RPMI8226 (cell line): ENCODE results near the gene GARNL3.
A peak's percentile ranks its signal among the peaks of the same experiment; 100 is the strongest.

ENCODE experiments used
- DNase-seq: peaks from one replicate; pipeline ENCODE4 v3.0.0-alpha.2; 2015

GARNL3 gene, protein sequence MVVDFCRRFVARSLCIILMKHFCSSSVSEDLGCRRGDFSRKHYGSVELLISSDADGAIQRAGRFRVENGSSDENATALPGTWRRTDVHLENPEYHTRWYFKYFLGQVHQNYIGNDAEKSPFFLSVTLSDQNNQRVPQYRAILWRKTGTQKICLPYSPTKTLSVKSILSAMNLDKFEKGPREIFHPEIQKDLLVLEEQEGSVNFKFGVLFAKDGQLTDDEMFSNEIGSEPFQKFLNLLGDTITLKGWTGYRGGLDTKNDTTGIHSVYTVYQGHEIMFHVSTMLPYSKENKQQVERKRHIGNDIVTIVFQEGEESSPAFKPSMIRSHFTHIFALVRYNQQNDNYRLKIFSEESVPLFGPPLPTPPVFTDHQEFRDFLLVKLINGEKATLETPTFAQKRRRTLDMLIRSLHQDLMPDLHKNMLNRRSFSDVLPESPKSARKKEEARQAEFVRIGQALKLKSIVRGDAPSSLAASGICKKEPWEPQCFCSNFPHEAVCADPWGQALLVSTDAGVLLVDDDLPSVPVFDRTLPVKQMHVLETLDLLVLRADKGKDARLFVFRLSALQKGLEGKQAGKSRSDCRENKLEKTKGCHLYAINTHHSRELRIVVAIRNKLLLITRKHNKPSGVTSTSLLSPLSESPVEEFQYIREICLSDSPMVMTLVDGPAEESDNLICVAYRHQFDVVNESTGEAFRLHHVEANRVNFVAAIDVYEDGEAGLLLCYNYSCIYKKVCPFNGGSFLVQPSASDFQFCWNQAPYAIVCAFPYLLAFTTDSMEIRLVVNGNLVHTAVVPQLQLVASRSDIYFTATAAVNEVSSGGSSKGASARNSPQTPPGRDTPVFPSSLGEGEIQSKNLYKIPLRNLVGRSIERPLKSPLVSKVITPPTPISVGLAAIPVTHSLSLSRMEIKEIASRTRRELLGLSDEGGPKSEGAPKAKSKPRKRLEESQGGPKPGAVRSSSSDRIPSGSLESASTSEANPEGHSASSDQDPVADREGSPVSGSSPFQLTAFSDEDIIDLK

GRCh38 chr9:127264462-127265219 lies at the start of gene GARNL3:
GARNL3 (plus strand) TSS chr9:127264774; CDS start chr9:127264878, 104 bp downstream.
- DNase-seq, result no peak

GRCh38 chr9:127215268-127216209 lies 49.0 kb upstream of the GARNL3 start:
- DNase-seq, result no peak

GRCh38 chr9:127216210-127216887 lies 48.2 kb upstream of the GARNL3 start:
- DNase-seq, result no peak

DNA sequence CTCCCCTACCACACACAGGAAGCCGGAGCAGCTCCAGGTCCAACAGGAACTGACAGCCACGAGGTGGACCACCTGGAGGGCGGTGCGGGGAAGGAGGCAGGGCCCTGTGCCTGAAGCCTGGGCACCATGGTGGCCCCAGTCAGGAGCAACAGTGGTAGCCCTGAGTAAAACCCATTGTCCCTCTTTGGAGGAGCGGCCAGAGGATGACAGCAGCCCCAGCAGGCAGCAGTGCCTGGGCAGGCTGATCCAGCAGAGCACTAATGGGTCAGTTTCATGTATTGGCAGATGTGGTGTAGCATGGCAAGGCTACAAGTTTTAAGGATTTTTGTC lies 47.7 kb upstream of the GARNL3 start:
- DNase-seq, result no peak

GRCh38 chr9:127218818-127219217 lies 45.8 kb upstream of the GARNL3 start:
- DNase-seq, result no peak

- no peak for DNase-seq
These were observed 45.1 kb upstream of the GARNL3 start for GRCh38 chr9:127219520-127219919.

- DNase-seq, result peak; percentile 62
These were observed 42.9 kb upstream of the GARNL3 start for GRCh38 chr9:127221695-127222094.

- no peak for DNase-seq
These were observed 42.0 kb upstream of the GARNL3 start for GRCh38 chr9:127222388-127223095.

- DNase-seq, result no peak
These were observed 41.3 kb upstream of the GARNL3 start for GRCh38 chr9:127223266-127223665.

- DNase-seq, result no peak
These were observed 40.8 kb upstream of the GARNL3 start for GRCh38 chr9:127223810-127224177.

DNA sequence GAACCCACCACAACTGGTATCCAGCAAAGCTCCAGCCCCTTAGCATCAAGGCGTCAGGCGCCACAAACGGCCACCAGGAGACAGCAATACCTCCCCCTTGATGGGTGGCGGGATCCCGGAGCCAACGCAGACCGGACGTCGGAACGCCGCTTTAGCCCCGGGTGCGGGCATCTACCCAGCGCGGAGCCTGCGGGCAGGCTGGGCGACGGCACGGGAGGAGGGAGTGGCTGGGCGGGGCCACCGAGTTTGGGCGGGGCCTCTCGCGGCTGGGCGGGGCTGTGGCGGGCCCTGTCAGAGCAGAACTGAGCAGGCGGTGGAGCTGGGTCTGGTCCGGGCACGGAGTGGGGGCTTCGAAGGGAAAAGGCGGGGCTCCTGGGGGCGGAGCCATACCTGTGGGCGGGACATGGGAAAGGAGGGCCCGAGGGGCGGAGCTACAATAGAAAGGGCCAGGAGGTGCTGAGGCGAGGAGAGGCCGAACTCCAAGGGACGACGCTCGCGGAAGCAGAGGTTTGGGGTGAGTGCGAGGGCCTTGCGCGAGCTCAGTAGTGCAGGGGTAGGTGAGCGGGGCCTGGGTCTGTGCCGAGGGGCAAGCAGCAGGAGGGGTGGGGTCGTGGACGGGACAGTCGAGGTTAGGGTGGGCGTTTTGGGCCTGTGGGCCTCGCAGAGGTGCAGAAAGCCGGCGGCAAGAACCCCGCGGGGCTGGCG lies 40.2 kb upstream of the GARNL3 start:
- peak; percentile 97 for DNase-seq

DNA sequence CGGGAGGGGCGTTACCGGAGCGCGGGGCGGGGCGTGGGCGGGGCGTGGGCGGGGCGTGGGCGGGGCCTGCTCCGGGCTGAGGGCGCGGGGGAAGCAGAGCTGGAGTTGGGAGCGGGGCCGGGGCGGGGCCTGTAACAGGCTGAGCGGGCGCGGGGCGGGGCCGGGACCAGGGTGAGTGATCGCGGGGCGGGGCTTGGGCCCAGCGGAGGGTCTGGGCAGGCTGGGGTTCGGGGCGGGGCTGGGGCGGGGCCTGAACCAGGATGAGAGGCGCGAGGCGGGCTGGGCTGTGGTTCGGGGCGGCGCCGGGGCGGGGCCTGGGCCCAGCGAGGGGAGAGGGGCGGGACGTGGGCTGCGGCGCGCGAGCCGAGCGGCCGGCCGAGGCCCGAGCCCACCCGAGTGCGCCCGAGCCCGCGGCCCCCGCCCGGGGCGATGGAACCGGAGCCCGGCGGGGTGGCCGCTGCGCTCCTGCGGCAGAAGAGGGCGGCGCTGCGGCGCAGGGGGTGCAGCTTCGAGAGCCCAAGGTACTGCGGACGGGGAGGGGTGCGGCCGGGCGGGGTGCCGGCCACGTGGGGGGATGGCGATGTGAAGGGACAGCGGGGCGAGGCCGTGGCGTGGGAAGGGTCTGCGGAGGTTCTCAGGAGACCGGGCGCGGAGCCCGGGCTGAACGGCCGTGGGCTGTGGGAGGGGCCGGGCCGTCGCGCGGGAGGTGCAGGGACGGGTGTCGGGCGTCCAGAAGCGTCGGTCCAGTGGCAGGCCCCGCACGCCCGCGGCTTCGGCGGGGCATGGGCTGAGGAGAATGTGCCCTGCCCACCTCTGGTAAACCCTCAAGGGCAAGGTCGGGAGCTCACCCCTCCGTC lies 39.5 kb upstream of the GARNL3 start:
- DNase-seq, result peak; percentile 97

GRCh38 chr9:127225801-127226625 lies 38.6 kb upstream of the GARNL3 start:
- DNase-seq, result peak; percentile 23

GRCh38 chr9:127229691-127230417 lies 34.7 kb upstream of the GARNL3 start:
- no peak for DNase-seq

DNA sequence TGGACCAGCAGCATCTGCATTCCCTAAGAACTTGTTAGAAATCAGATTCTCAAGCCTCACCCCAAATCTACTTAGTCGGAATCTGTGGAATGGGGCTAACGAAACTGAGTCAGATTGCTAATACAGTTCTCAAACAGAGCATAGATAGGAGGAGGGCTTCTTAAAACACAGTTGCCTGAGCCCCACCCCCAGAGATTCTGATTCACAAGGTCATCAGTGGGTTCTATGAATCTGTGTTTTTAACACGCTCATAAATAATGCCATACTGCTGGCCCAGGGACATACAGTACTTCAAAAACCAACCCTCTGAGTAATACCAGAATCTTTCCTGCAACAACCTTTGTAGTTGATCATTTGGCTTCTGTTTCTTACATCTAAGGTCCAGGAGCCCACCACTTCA lies 32.9 kb upstream of the GARNL3 start:
- no peak for DNase-seq

DNA sequence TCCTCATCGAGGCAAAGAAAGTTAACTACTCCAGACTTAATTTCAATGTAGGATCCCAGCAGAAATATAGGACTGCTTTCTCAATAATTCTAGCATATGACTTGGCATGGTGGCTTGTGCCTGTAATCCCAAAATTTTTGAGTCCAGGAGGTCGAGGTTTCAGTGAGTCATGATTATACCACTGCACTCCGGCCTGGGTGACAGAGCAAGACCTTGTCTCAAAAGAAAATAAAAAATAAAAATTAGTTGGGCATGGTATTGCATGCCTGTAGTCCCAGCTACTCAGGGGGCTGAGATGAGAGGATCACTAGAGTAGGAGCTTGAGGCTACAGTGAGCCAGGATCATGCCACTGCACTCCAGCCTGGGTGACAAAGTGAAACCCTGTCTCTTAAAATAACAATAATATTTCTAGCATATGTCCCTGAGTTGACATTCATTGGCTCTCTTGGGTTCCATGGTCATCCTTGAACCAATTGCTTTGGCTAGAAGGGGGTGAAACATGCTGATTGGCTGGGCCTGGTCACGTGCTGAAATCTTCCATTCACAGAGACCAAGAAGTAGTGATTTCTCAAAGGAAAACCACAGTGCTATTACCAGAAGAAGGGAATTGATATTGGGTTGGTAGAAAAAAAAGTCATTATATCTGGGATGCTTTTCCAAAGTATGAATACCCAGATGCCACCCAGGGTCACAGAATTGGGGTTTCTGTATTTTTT lies 31.6 kb upstream of the GARNL3 start:
- no peak for DNase-seq

GRCh38 chr9:127233550-127233949 lies 31.0 kb upstream of the GARNL3 start:
- no peak for DNase-seq
